Caco-2 (cell line): ENCODE results near the gene PRRT3. TPM values are rescaled to one million over a fixed set of nuclear protein-coding genes. Genes with fewer than 3 reads are reported as not detected.

ENCODE experiments used
- BruUV-seq: library from RNA; stranded (reverse); fragments of 400-500 nt; replicated peaks from 2 replicates; lab custom pipeline; 2021; lab: Mats Ljungman, UMichigan
- CTCF ChIA-PET: fragments of 300-600 bp; sonication (Branson Sonifier 250); formaldehyde crosslinking; loops from one replicate; lab custom pipeline; 2022; ENCODE audit warnings: antibody characterized with exemption; lab: Charles Lee
- POLR2A ChIA-PET: fragments of 300-600 bp; sonication (Branson Sonifier 250); formaldehyde crosslinking; loops from one replicate; lab custom pipeline; 2022; ENCODE audit warnings: antibody characterized with exemption; lab: Charles Lee
- DNase-seq, 2 experiments: peaks; one replicate each; pipeline versions ENCODE4 v3.0.0 to v3.0.0-alpha.2; 2020 to 2022
- H3K27me3 ChIP-seq: replicated peaks from 2 replicates; pipeline ENCODE4 v1.6.0; 2011; ENCODE audit warnings: low read length; ENCODE audit not compliant: control insufficient read depth, insufficient read depth
- H3K36me3 ChIP-seq: 2 replicates; pipeline ENCODE4 v1.5.1; 2011; ENCODE audit warnings: low read length; ENCODE audit not compliant: control insufficient read depth, insufficient read depth
- H3K4me1 ChIP-seq: fragments of 250-450 bp; sonication (Bioruptor Pico); 2 replicates; pipeline ENCODE4 v1.5.1; 2020; ENCODE audit warnings: mild to moderate bottlenecking
- H3K4me3 ChIP-seq: 2 replicates; pipeline ENCODE4 v1.5.1; 2011; ENCODE audit warnings: low read depth, mild to moderate bottlenecking, control low read depth, low read length
- H3K9me3 ChIP-seq: fragments of 250-450 bp; sonication (Bioruptor Pico); 2 replicates; pipeline ENCODE4 v1.5.1; 2020; ENCODE audit warnings: mild to moderate bottlenecking, moderate library complexity
- H3K27ac Mint-ChIP-seq: one replicate; pipeline ENCODE4 v1.8.0; 2022; ENCODE audit warnings: mixed read lengths; ENCODE audit not compliant: unreplicated experiment
- H3K27me3 Mint-ChIP-seq: one replicate; pipeline ENCODE4 v1.8.0; 2022; ENCODE audit warnings: mixed read lengths; ENCODE audit not compliant: insufficient read depth, unreplicated experiment
- H3K36me3 Mint-ChIP-seq: one replicate; pipeline ENCODE4 v1.8.0; 2022; ENCODE audit warnings: mild to moderate bottlenecking, mixed read lengths; ENCODE audit not compliant: insufficient read depth, unreplicated experiment
- H3K4me1 Mint-ChIP-seq: one replicate; pipeline ENCODE4 v1.8.0; 2022; ENCODE audit warnings: low read depth, mixed read lengths; ENCODE audit not compliant: unreplicated experiment
- H3K4me3 Mint-ChIP-seq: one replicate; pipeline ENCODE4 v1.8.0; 2022; ENCODE audit warnings: mild to moderate bottlenecking, moderate library complexity, mixed read lengths; ENCODE audit not compliant: unreplicated experiment
- H3K9me3 Mint-ChIP-seq: one replicate; pipeline ENCODE4 v1.8.0; 2022; ENCODE audit warnings: mixed read lengths; ENCODE audit not compliant: unreplicated experiment
- intact Hi-C: fragments of 100-400 bp; cut with micrococcal nuclease; formaldehyde crosslinking; loops from one replicate; pipeline ENCODE4 v1.10.0; 2022; ENCODE audit not compliant: unreplicated experiment
- total RNA-seq: library from RNA; stranded (reverse); gene quantifications from 2 replicates; pipeline ENCODE4 v1.2.3, GENCODE V29; 2022
- TF ChIP-seq, protein P1 (sequence below), 2 experiments: fragments of 200-600 bp in 1 of 2; IDR thresholded peaks; 1 replicate in 1 of 2; 2 replicates in 1 of 2; pipeline versions ENCODE4 v1.5.1 to v1.8.0; 2011 to 2022; ENCODE audit warnings: antibody characterized with exemption in 1 of 2, control low read depth in 1 of 2, inconsistent platforms in 1 of 2, low read depth in 1 of 2, low read length in 1 of 2, mild to moderate bottlenecking in 1 of 2, moderate library complexity in 1 of 2; ENCODE audit not compliant: insufficient read depth in 1 of 2, severe bottlenecking in 1 of 2, unreplicated experiment in 1 of 2

The PRRT3 gene
- total RNA-seq, 1 experiment from 2014 or later = 1.3 TPM

DNA sequence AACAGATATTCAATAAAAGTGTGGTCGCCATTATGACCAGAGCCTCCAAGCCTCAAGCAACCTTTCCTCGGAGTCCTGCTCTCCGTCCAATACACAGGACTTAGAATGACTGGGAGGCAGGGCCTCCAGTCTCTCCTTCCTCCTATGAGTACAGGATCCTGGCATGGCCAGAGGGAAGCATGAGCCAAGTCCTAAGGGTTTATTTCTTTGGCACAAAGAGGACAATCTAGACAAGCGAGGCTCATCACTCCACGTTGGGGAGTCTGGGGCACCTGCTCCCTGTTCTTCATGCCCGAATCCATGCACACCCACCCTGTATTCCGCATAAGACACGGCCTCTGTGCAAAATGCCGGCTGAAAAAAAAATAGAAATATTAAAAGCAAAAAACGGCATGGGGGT is 6.8 kb downstream of the PRRT3 start:
- BruUV-seq = TSS peak; percentile 46

DNA sequence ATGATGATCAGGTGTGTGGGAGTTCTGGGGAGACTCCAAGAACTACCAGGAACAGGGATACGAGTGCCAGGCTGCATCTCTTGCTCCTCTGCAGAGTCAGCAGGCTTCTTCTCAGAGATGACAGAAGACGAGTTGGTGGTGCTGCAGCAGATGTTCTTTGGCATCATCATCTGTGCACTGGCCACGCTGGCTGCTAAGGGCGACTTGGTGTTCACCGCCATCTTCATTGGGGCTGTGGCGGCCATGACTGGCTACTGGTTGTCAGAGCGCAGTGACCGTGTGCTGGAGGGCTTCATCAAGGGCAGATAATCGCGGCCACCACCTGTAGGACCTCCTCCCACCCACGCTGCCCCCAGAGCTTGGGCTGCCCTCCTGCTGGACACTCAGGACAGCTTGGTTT is 7.9 kb downstream of the PRRT3 start:
- Mint-ChIP-seq H3K27ac (no peak overlapping the region), H3K27me3 (no peaks in the 10 kb centered on the region), H3K4me1 (no peaks in the 10 kb centered on the region), H3K9me3 (no peaks in the 10 kb centered on the region), H3K4me3 (peak overlapping the region; percentile 16), H3K36me3 (peaks cover 15% of the 10 kb centered on the region)
- no peak overlapping the region for H3K4me3 ChIP-seq
- TF ChIP-seq, protein P1, sequence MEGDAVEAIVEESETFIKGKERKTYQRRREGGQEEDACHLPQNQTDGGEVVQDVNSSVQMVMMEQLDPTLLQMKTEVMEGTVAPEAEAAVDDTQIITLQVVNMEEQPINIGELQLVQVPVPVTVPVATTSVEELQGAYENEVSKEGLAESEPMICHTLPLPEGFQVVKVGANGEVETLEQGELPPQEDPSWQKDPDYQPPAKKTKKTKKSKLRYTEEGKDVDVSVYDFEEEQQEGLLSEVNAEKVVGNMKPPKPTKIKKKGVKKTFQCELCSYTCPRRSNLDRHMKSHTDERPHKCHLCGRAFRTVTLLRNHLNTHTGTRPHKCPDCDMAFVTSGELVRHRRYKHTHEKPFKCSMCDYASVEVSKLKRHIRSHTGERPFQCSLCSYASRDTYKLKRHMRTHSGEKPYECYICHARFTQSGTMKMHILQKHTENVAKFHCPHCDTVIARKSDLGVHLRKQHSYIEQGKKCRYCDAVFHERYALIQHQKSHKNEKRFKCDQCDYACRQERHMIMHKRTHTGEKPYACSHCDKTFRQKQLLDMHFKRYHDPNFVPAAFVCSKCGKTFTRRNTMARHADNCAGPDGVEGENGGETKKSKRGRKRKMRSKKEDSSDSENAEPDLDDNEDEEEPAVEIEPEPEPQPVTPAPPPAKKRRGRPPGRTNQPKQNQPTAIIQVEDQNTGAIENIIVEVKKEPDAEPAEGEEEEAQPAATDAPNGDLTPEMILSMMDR (IDR thresholded peaks at IDR 0.05; ENCODE audit: insufficient read depth in 1 of 2, low read depth in 1 of 2, low read length in 1 of 2, severe bottlenecking in 1 of 2, unreplicated experiment in 1 of 2) = no peak
- no peaks in the 10 kb centered on the region for H3K36me3 ChIP-seq
- CTCF ChIA-PET = interaction anchor here (0.5 kb wide), 1 partner anchor 12 kb away, joined by 3 read pairs; no protein-coding TSS in a partner anchor
- no peak for DNase-seq
- POLR2A ChIA-PET = no interaction called here
- no TSS peak for BruUV-seq
- intact Hi-C loops = no loop called here
- no peaks in the 10 kb centered on the region for H3K9me3 ChIP-seq
- H3K27me3 ChIP-seq = no peaks in the 10 kb centered on the region
- H3K4me1 ChIP-seq = 0 out of 2 replicates have a peak, but pooled peaks cover 6% of the 10 kb centered on the region

More for the DNA sequence above, 6.8 kb downstream of the PRRT3 start:
- Mint-ChIP-seq H3K27me3 (no peaks in the 10 kb centered on the region), H3K36me3 (peaks cover 15% of the 10 kb centered on the region), H3K4me3 (peak overlapping the region; percentile 83), H3K27ac (no peak overlapping the region), H3K4me1 (no peaks in the 10 kb centered on the region), H3K9me3 (no peaks in the 10 kb centered on the region)
- ChIA-PET CTCF (interaction anchor here (1.4 to 2.6 kb wide), 3 partner anchors 12 to 43 kb away, joined by 12 to 81 read pairs (median 14); partner anchors contain the start of genes CRELD1 and IL17RE), POLR2A (interaction anchor here (0.6 to 1.8 kb wide), 4 partner anchors 12 to 114 kb away, joined by 3 to 49 read pairs (median 5); partner anchors contain the start of gene CRELD1)
- DNase-seq = no peak
- intact Hi-C loops = no loop called here
- Histone ChIP-seq H3K27me3 (no peaks in the 10 kb centered on the region), H3K4me1 (0 out of 2 replicates have a peak, but pooled peaks cover 6% of the 10 kb centered on the region), H3K9me3 (no peaks in the 10 kb centered on the region), H3K4me3 (peak overlapping the region; percentile 1; the same call in 1 of the 2 replicates), H3K36me3 (no peaks in the 10 kb centered on the region; the same call in 1 of the 2 replicates)
- TF ChIP-seq, protein P1 (IDR thresholded peaks at IDR 0.05; ENCODE audit: insufficient read depth in 1 of 2, low read depth in 1 of 2, low read length in 1 of 2, severe bottlenecking in 1 of 2, unreplicated experiment in 1 of 2) = no peak

DNA sequence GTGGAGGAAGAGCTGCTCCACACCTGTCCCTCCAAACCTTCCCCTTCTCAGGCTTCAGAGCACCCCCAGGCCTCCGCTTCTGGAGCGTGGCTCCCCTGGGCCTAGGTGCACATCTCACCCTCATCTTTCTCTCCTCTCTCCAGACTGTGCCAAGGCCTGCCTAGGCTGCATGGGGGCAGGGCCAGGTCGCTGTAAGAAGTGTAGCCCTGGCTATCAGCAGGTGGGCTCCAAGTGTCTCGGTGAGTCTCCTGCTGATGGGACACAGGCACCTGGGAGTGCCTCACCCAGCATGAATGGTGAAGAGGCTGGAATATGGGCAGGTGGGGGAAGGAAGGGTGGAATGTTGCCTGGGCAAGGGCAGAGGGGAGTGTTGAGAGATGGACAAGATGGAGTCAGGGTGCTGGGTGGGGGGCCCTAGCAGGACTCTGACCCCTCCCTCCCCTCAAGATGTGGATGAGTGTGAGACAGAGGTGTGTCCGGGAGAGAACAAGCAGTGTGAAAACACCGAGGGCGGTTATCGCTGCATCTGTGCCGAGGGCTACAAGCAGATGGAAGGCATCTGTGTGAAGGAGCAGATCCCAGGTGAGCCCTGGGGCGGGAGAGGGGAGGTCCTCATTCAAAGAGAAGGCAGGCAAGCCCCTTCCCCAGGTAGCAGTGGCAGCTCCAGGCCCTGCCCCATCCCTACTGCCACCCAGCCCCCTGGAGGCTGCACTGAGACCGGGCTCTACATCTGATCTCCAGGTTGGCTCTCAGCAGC is 9.1 kb downstream of the PRRT3 start:
- intact Hi-C loops = no loop called here
- Mint-ChIP-seq H3K9me3 (no peaks in the 10 kb centered on the region), H3K27ac (no peak overlapping the region), H3K36me3 (peaks cover 15% of the 10 kb centered on the region), H3K4me1 (no peaks in the 10 kb centered on the region), H3K4me3 (no peak overlapping the region), H3K27me3 (no peaks in the 10 kb centered on the region)
- no peak for DNase-seq
- Histone ChIP-seq H3K27me3 (no peaks in the 10 kb centered on the region), H3K4me3 (no peak overlapping the region), H3K9me3 (no peaks in the 10 kb centered on the region), H3K36me3 (no peaks in the 10 kb centered on the region), H3K4me1 (0 out of 2 replicates have a peak, but pooled peaks cover 6% of the 10 kb centered on the region)
- ChIA-PET CTCF (interaction anchor here (1.1 to 1.5 kb wide), 2 partner anchors 12 to 116 kb away, joined by 4 read pairs; no protein-coding TSS in a partner anchor), POLR2A (interaction anchor here (0.5 kb wide), 1 partner anchor 42 kb away, joined by 7 read pairs; no protein-coding TSS in a partner anchor)
- TF ChIP-seq, protein P1 (IDR thresholded peaks at IDR 0.05; ENCODE audit: insufficient read depth in 1 of 2, low read depth in 1 of 2, low read length in 1 of 2, severe bottlenecking in 1 of 2, unreplicated experiment in 1 of 2) = no peak
- BruUV-seq = no TSS peak
